Measurements from ENCODE around the gene CYP2A6.

- TF ChIP-seq POLR2A (IDR thresholded peaks at IDR 0.05): no peak
- TF ChIP-seq CTCF (IDR thresholded peaks at IDR 0.05): no peak
These were observed 13.4 kb downstream of the CYP2A6 start for GRCh38 chr19:40836754-40837429.
